ENCODE data around the gene TTC7B.

The TTC7B gene

GRCh38 chr14:90659156-90659555, 157.1 kb downstream of the TTC7B start:
- DNase-seq (ENCODE audit: low read depth) = no peak
- TF ChIP-seq, protein P1, sequence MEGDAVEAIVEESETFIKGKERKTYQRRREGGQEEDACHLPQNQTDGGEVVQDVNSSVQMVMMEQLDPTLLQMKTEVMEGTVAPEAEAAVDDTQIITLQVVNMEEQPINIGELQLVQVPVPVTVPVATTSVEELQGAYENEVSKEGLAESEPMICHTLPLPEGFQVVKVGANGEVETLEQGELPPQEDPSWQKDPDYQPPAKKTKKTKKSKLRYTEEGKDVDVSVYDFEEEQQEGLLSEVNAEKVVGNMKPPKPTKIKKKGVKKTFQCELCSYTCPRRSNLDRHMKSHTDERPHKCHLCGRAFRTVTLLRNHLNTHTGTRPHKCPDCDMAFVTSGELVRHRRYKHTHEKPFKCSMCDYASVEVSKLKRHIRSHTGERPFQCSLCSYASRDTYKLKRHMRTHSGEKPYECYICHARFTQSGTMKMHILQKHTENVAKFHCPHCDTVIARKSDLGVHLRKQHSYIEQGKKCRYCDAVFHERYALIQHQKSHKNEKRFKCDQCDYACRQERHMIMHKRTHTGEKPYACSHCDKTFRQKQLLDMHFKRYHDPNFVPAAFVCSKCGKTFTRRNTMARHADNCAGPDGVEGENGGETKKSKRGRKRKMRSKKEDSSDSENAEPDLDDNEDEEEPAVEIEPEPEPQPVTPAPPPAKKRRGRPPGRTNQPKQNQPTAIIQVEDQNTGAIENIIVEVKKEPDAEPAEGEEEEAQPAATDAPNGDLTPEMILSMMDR (IDR thresholded peaks at IDR 0.05; ENCODE audit: low read depth, low read length, missing control alignments) = no peak
- no peak overlapping the region for H3K4me3 ChIP-seq (ENCODE audit: low read depth, low read length)

DNA sequence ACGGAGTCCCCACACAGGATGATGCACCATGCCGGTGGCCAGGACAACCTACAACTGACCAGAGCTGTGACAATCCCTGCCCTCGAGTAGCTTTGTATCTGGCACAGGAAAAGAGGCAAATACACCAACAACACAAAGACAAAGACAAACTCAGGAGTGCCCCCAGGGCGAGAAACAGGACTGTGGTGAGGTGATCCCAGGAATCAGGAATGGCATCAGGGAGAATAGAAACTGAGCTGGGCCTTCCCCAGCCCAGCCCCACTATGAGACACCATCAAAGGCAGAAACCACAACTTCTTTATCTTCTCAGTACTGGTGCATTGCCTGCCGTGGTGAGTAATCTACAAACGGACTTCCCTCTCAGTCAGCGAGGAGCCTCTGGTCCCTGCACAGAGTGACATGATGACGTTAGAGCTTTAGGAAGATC, 157.7 kb downstream of the TTC7B start:
- TF ChIP-seq, protein P1 (IDR thresholded peaks at IDR 0.05; ENCODE audit: low read depth, low read length, missing control alignments) = no peak
- no peak overlapping the region for H3K4me3 ChIP-seq (ENCODE audit: low read depth, low read length)
- DNase-seq (ENCODE audit: low read depth) = no peak

DNA sequence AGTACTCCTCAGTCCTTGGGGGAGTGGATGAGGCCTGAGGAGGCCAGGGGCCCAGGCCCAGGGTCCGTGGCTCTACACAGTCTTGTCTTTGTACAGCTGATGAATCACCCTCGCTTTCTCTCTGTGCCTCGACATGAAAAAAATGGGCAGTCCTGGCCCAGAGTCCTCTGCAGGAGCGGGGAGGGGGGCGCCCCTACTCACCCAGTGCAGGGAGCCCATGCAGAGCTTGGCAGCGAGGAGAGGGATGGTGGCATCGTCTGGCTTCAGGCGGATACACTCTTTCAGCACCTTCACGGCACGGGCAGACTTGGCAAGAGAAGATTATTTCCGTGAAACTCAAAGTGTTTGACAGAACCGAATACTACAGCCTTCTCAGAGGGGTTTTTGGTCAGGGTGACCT, 159.3 kb downstream of the TTC7B start:
- no peak overlapping the region for H3K4me3 ChIP-seq (ENCODE audit: low read depth, low read length)
- TF ChIP-seq, protein P1 (IDR thresholded peaks at IDR 0.05; ENCODE audit: low read depth, low read length, missing control alignments) = no peak
- DNase-seq (ENCODE audit: low read depth) = no peak

DNA sequence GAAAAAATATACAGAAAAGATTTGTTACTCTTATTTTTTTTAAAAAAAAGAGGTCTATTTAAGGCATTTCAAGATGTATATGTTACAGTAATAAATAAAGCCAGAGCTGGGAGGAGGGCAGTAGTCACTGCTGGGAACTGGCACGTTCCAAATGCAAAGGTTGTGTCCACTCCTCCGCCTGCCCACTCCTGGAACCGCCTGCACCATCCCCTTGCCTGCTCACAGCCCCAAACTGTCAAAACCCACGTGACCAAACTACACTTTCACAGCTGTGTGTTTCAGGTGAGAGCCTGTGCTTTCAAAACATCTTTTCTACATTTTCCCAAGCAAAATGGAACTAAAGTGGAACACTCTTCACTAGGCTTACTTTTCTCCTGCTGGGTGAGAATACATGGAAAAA, 160.4 kb downstream of the TTC7B start:
- no peak for DNase-seq (ENCODE audit: low read depth)
- H3K4me3 ChIP-seq (ENCODE audit: low read depth, low read length) = no peak overlapping the region
- TF ChIP-seq, protein P1 (IDR thresholded peaks at IDR 0.05; ENCODE audit: low read depth, low read length, missing control alignments) = no peak

GRCh38 chr14:90654831-90655276, 161.4 kb downstream of the TTC7B start:
- TF ChIP-seq, protein P1 (IDR thresholded peaks at IDR 0.05; ENCODE audit: low read depth, low read length, missing control alignments) = no peak
- H3K4me3 ChIP-seq (ENCODE audit: low read depth, low read length) = no peak overlapping the region
- no peak for DNase-seq (ENCODE audit: low read depth)

DNA sequence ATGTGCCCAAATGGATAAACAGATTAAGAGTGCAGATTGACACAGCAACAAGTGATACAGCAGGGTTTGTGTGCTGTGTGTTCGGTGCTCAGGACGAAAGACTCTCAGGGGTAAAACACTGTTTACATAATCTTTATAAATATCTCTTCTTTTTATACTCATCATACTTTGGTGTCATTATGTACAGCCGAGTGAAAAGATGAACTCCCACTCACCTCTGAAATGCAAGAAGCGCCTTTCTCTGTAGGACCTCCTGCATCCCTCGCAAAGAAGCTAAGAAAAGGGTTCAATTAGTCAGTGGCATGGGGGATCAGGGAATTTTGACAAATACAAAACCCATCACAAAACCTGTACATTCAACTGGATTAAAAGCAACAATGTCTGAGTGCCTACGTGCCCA, 163.6 kb downstream of the TTC7B start:
- no peak overlapping the region for H3K4me3 ChIP-seq (ENCODE audit: low read depth, low read length)
- TF ChIP-seq, protein P1 (IDR thresholded peaks at IDR 0.05; ENCODE audit: low read depth, low read length, missing control alignments) = no peak
- no peak for DNase-seq (ENCODE audit: low read depth)

GRCh38 chr14:90651976-90652560, 164.2 kb downstream of the TTC7B start:
- DNase-seq (ENCODE audit: low read depth) = no peak
- TF ChIP-seq, protein P1 (IDR thresholded peaks at IDR 0.05; ENCODE audit: low read depth, low read length, missing control alignments) = no peak

More at GRCh38 chr14:90651976-90652560, 164.2 kb downstream of the TTC7B start:
- H3K4me3 ChIP-seq (ENCODE audit: low read depth, low read length) = no peak overlapping the region

Measured in GM12864 (cell line).